IMR-90 (cell line): ENCODE data around the gene GRAMD4. TPM values are rescaled to one million over a fixed set of nuclear protein-coding genes. Genes with fewer than 3 reads are reported as not detected.

Experiments used
- ATAC-seq: fragments of 200-7000 bp; cut with Tn5 transposase; 2 replicates; pipeline ENCODE4 v1.9.1; 2020; ENCODE audit warnings: low read depth, mild to moderate bottlenecking, moderate library complexity
- BruUV-seq: library from RNA; stranded (reverse); fragments of 400-500 nt; replicated peaks from 2 replicates; lab custom pipeline; 2021; lab: Mats Ljungman, UMichigan
- CTCF ChIA-PET: fragments of 300-600 bp; formaldehyde crosslinking; extraction: SDS; loops from one replicate; lab custom pipeline; 2021; ENCODE audit warnings: antibody characterized with exemption; lab: Yijun Ruan, JAX
- POLR2A ChIA-PET: fragments of 300-600 bp; sonication (Branson Sonifier 250); formaldehyde crosslinking; loops from one replicate; lab custom pipeline; 2022; ENCODE audit warnings: antibody characterized with exemption; ENCODE audit not compliant: unreplicated experiment; lab: Charles Lee
- DNase-seq: peaks from one replicate; pipeline ENCODE4 v3.0.0; 2013
- H2AFZ ChIP-seq: replicated peaks from 2 replicates; pipeline ENCODE3; 2013; ENCODE audit warnings: low read length, mild to moderate bottlenecking; ENCODE audit not compliant: poor library complexity
- H2AK5ac ChIP-seq: 2 replicates; pipeline ENCODE4 v1.6.1; 2013; ENCODE audit warnings: low read depth, low read length, inconsistent platforms
- H2AK9ac ChIP-seq: replicated peaks from 2 replicates; pipeline ENCODE3; 2013; ENCODE audit warnings: mild to moderate bottlenecking, low read depth, low read length, moderate library complexity; ENCODE audit not compliant: poor library complexity
- H2BK120ac ChIP-seq: 2 replicates; pipeline ENCODE4 v1.6.1; 2013; ENCODE audit warnings: low read depth, low read length, inconsistent platforms
- H2BK15ac ChIP-seq: 3 replicates; pipeline ENCODE4 v1.6.1; 2013; ENCODE audit warnings: low read depth, low read length, inconsistent platforms
- H2BK20ac ChIP-seq: 2 replicates; pipeline ENCODE4 v1.6.1; 2013; ENCODE audit warnings: low read depth, mild to moderate bottlenecking, inconsistent platforms, low read length, moderate library complexity
- H2BK5ac ChIP-seq: 2 replicates; pipeline ENCODE4 v1.6.1; 2013; ENCODE audit warnings: mild to moderate bottlenecking, low read depth, low read length, inconsistent platforms; ENCODE audit not compliant: poor library complexity, severe bottlenecking
- H3K14ac ChIP-seq: replicated peaks from 2 replicates; pipeline ENCODE4 v1.6.1; 2013; ENCODE audit warnings: low read depth, low read length, inconsistent platforms
- H3K18ac ChIP-seq: 2 replicates; pipeline ENCODE4 v1.6.1; 2013; ENCODE audit warnings: low read depth, low read length, control low read depth
- H3K23ac ChIP-seq: 2 replicates; pipeline ENCODE4 v1.6.1; 2013; ENCODE audit warnings: low read depth, low read length, inconsistent platforms
- H3K27ac ChIP-seq: 2 replicates; pipeline ENCODE4 v1.5.1; 2013; ENCODE audit warnings: mild to moderate bottlenecking, control low read depth, low read length; ENCODE audit not compliant: insufficient read depth
- H3K27me3 ChIP-seq: 2 replicates; pipeline ENCODE4 v1.6.1; 2013; ENCODE audit warnings: low read length; ENCODE audit not compliant: control insufficient read depth, insufficient read depth
- H3K36me3 ChIP-seq: 2 replicates; pipeline ENCODE4 v1.6.1; 2013; ENCODE audit warnings: low read length, mixed read lengths; ENCODE audit not compliant: control insufficient read depth, insufficient read depth
- H3K4ac ChIP-seq: 2 replicates; pipeline ENCODE4 v1.6.1; 2013; ENCODE audit warnings: low read depth, low read length, inconsistent platforms
- H3K4me1 ChIP-seq: 2 replicates; pipeline ENCODE4 v1.6.1; 2013; ENCODE audit warnings: low read length, mixed read lengths; ENCODE audit not compliant: control insufficient read depth, insufficient read depth
- H3K4me2 ChIP-seq: 2 replicates; pipeline ENCODE4 v1.6.1; 2013; ENCODE audit warnings: low read depth, mild to moderate bottlenecking, control low read depth, low read length, moderate library complexity
- H3K4me3 ChIP-seq: 2 replicates; pipeline ENCODE4 v1.5.1; 2013; ENCODE audit warnings: low read depth, mild to moderate bottlenecking, control low read depth, low read length, moderate library complexity; ENCODE audit not compliant: insufficient read depth
- H3K56ac ChIP-seq: 2 replicates; pipeline ENCODE4 v1.6.1; 2013; ENCODE audit warnings: low read length, inconsistent platforms; ENCODE audit not compliant: insufficient read depth; ENCODE audit errors: extremely low read depth
- H3K79me1 ChIP-seq, 2 experiments: 2 replicates each; pipeline ENCODE4 v1.6.1; 2013; ENCODE audit warnings: low read length in 2 of 2, inconsistent platforms in 1 of 2, low read depth in 1 of 2
- H3K9ac ChIP-seq: 2 replicates; pipeline ENCODE4 v1.6.1; 2013; ENCODE audit warnings: low read depth, low read length, control low read depth
- H3K9me1 ChIP-seq: 2 replicates; pipeline ENCODE4 v1.6.1; 2013; ENCODE audit warnings: low read length, inconsistent platforms; ENCODE audit not compliant: insufficient read depth
- H3K9me3 ChIP-seq: 2 replicates; pipeline ENCODE4 v1.6.1; 2013; ENCODE audit warnings: low read length; ENCODE audit not compliant: control insufficient read depth, insufficient read depth
- H4K20me1 ChIP-seq: 2 replicates; pipeline ENCODE4 v1.6.1; 2013; ENCODE audit warnings: low read length, inconsistent platforms; ENCODE audit not compliant: insufficient read depth
- H4K5ac ChIP-seq: 2 replicates; pipeline ENCODE4 v1.6.1; 2013; ENCODE audit warnings: mild to moderate bottlenecking, low read depth, low read length, control low read depth
- H4K8ac ChIP-seq, 2 experiments: 2 replicates each; pipeline ENCODE4 v1.6.1; 2013; ENCODE audit warnings: low read depth in 2 of 2, low read length in 2 of 2, control low read depth in 1 of 2, inconsistent platforms in 1 of 2
- H4K91ac ChIP-seq: 2 replicates; pipeline ENCODE4 v1.6.1; 2013; ENCODE audit warnings: low read depth, low read length, inconsistent platforms; ENCODE audit not compliant: insufficient read depth
- BHLHE40 ChIP-seq: fragments of 150-350 bp; IDR thresholded peaks from 2 replicates; pipeline ENCODE4 v1.6.1; 2016; ENCODE audit warnings: mild to moderate bottlenecking, low read depth, low read length
- CEBPB ChIP-seq: IDR thresholded peaks from 2 replicates; pipeline ENCODE4 v1.6.1; 2012; ENCODE audit warnings: low read depth, low read length, improper control_type of control experiment
- CHD1 ChIP-seq: IDR thresholded peaks from 2 replicates; pipeline ENCODE4 v1.6.1; 2012; ENCODE audit warnings: low read depth, low read length, improper control_type of control experiment
- CTCF ChIP-seq: conservative IDR thresholded peaks from 2 replicates; pipeline ENCODE4 v1.5.1; 2012; ENCODE audit warnings: mild to moderate bottlenecking, low read depth, low read length, improper control_type of control experiment
- ELK1 ChIP-seq: fragments of 150-350 bp; IDR thresholded peaks from 2 replicates; pipeline ENCODE4 v1.6.1; 2016; ENCODE audit warnings: low read depth, mild to moderate bottlenecking, low read length, moderate library complexity, borderline replicate concordance
- FOS ChIP-seq: fragments of 150-350 bp; IDR thresholded peaks from 2 replicates; pipeline ENCODE4 v1.6.1; 2016; ENCODE audit warnings: low read depth, low read length
- MAFK ChIP-seq: IDR thresholded peaks from 2 replicates; pipeline ENCODE4 v1.6.1; 2012; ENCODE audit warnings: low read depth, low read length, improper control_type of control experiment
- MAZ ChIP-seq: IDR thresholded peaks from 2 replicates; pipeline ENCODE4 v1.6.1; 2012; ENCODE audit warnings: low read depth, mild to moderate bottlenecking, low read length, improper control_type of control experiment, moderate library complexity, borderline replicate concordance
- MXI1 ChIP-seq: IDR thresholded peaks from 2 replicates; pipeline ENCODE4 v1.6.1; 2012; ENCODE audit warnings: low read depth, mild to moderate bottlenecking, low read length, moderate library complexity, borderline replicate concordance
- NFE2L2 ChIP-seq: fragments of 150-350 bp; IDR thresholded peaks from 2 replicates; pipeline ENCODE4 v1.6.1; 2016; ENCODE audit warnings: low read depth, mild to moderate bottlenecking, low read length
- POLR2A ChIP-seq: IDR thresholded peaks from 2 replicates; pipeline ENCODE4 v1.6.1; 2012; ENCODE audit warnings: mild to moderate bottlenecking, low read depth, low read length
- RAD21 ChIP-seq: IDR thresholded peaks from 2 replicates; pipeline ENCODE4 v1.6.1; 2012; ENCODE audit warnings: low read length, improper control_type of control experiment
- RCOR1 ChIP-seq: IDR thresholded peaks from 2 replicates; pipeline ENCODE4 v1.6.1; 2012; ENCODE audit warnings: mild to moderate bottlenecking, low read length, improper control_type of control experiment; ENCODE audit not compliant: insufficient replicate concordance
- RFX5 ChIP-seq: IDR thresholded peaks from 2 replicates; pipeline ENCODE4 v1.8.0; 2012; ENCODE audit warnings: low read depth, mild to moderate bottlenecking, low read length, moderate library complexity
- USF2 ChIP-seq: fragments of 150-350 bp; IDR thresholded peaks from 2 replicates; pipeline ENCODE4 v1.6.1; 2017; ENCODE audit warnings: mild to moderate bottlenecking, antibody characterized with exemption, low read length, low read depth
- WGBS, 2 experiments: methylation state at CpG; one replicate each; pipeline versions ENCODE4 v1.1.5 to v1.1.7; 2013; ENCODE audit warnings: missing lambda C conversion rate in 2 of 2; ENCODE audit not compliant: insufficient read length in 1 of 2; ENCODE audit errors: extremely low coverage in 2 of 2; 5-methylcytosine and 5-hydroxymethylcytosine counted together
- dilution Hi-C: fragments of 300-500 bp; cut with HindIII; formaldehyde crosslinking; loops from one replicate; pipeline ENCODE4 v1.14.3; 2018; ENCODE audit warnings: low sequenced_read_pairs; ENCODE audit not compliant: unreplicated experiment
- in situ Hi-C: fragments of 300-500 bp; cut with MboI; formaldehyde crosslinking; loops from 3 replicates; pipeline ENCODE4 v1.14.3; 2019; ENCODE audit warnings: low sequenced_read_pairs, inconsistent platforms, mixed read lengths
- intact Hi-C: fragments of 100-400 bp; cut with micrococcal nuclease; formaldehyde crosslinking; loops from 2 replicates; pipeline ENCODE4 v1.10.0; 2022
- polyA plus RNA-seq, 3 experiments: library from polyadenylated mRNA; depleted of rRNA; stranded (reverse); fragments of >200 nt; gene quantifications; 2 replicates each; pipeline ENCODE4 v1.2.3, GENCODE V29; 2012; ENCODE audit warnings: low replicate concordance in 1 of 3
- total RNA-seq: library from RNA; depleted of rRNA; stranded (reverse); fragments of >200 nt; gene quantifications from 2 replicates; pipeline ENCODE4 v1.2.3, GENCODE V29; 2012

GRAMD4 gene
- total and polyA plus RNA-seq, 2 of the 4 experiments (the other 2 are of a cell fraction): 2.7 to 5.8 TPM

GRCh38 chr22:46626911-46627805 is 7.0 kb downstream of the GRAMD4 start:
- intact Hi-C loops (no loop called here), in situ Hi-C loops (no loop called here), dilution Hi-C loops (no loop called here)
- Histone ChIP-seq H3K27me3 (no peaks in the 10 kb centered on the region), H3K79me1 (no peaks in the 10 kb centered on the region), H2AK5ac (no peak overlapping the region), H4K91ac (no peak overlapping the region), H3K9me3 (no peaks in the 10 kb centered on the region), H2AFZ (no peak overlapping the region), H3K4me1 (no peaks in the 10 kb centered on the region), H3K27ac (no peak overlapping the region), H2BK15ac (no peak overlapping the region), H4K8ac (no peak overlapping the region), H4K20me1 (peaks cover 9% of the 10 kb centered on the region), H3K9ac (no peak overlapping the region), H2AK9ac (no peak overlapping the region), H3K56ac (no peak overlapping the region), H3K4me2 (no peak overlapping the region), H3K9me1 (no peaks in the 10 kb centered on the region), H3K14ac (no peak overlapping the region), H3K23ac (no peak overlapping the region), H3K4ac (no peak overlapping the region), H2BK20ac (no peak overlapping the region), H3K18ac (no peak overlapping the region), H3K36me3 (peaks cover 4% of the 10 kb centered on the region; the same call in 1 of the 2 replicates), H4K5ac (no peak overlapping the region), H3K4me3 (no peak overlapping the region), H2BK120ac (no peak overlapping the region), H2BK5ac (no peak overlapping the region)
- no TSS peak for BruUV-seq
- ChIA-PET POLR2A (no interaction called here), CTCF (no interaction called here)
- ATAC-seq (no peak), DNase-seq (no peak)
- WGBS, 2 experiments: 89% methylated on average over 32 of the region's 39 CpGs; no CpG with 5 or more reads in 1 of the 2 experiments
- TF ChIP-seq MAFK (no peak), ELK1 (no peak), USF2 (no peak), MAZ (no peak), POLR2A (no peak), RCOR1 (no peak), CTCF (no peak), RAD21 (no peak), NFE2L2 (no peak), CEBPB (no peak), BHLHE40 (no peak), MXI1 (no peak), FOS (no peak), RFX5 (no peak), CHD1 (no peak)
